GM23338 (cell line): ENCODE results near the gene XPR1. TPM values are rescaled to one million over a fixed set of nuclear protein-coding genes. Genes with fewer than 3 reads are reported as not detected.

ENCODE experiments used
- ATAC-seq: fragments of 200-7000 bp; cut with Tn5 transposase; 3 replicates; pipeline ENCODE4 v1.9.1; 2020
- DNase-seq: peaks from one replicate; pipeline ENCODE4 v3.0.0-alpha.2; 2015; ENCODE audit warnings: low spot score
- H2AFZ ChIP-seq: fragments of 200-600 bp; sonication (generic); 2 replicates; pipeline ENCODE4 v1.8.0; 2016; ENCODE audit warnings: antibody characterized with exemption, mild to moderate bottlenecking, moderate library complexity
- H3F3A ChIP-seq: fragments of 200-600 bp; sonication (generic); replicated peaks from 2 replicates; pipeline ENCODE4 v1.8.0; 2017; ENCODE audit warnings: antibody characterized with exemption, mixed run types, low read depth
- H3K27ac ChIP-seq: fragments of 200-600 bp; sonication (generic); 2 replicates; pipeline ENCODE4 v1.6.1; 2016; ENCODE audit warnings: low read depth
- H3K27me3 ChIP-seq: fragments of 200-600 bp; sonication (generic); 2 replicates; pipeline ENCODE4 v1.8.0; 2016; ENCODE audit warnings: mild to moderate bottlenecking, mixed run types, moderate library complexity; ENCODE audit not compliant: insufficient read depth
- H3K36me3 ChIP-seq: fragments of 200-600 bp; sonication (generic); 2 replicates; pipeline ENCODE4 v1.8.0; 2016; ENCODE audit warnings: mild to moderate bottlenecking; ENCODE audit not compliant: insufficient read depth
- H3K4me1 ChIP-seq: fragments of 200-600 bp; sonication (generic); 2 replicates; pipeline ENCODE4 v1.8.0; 2016; ENCODE audit warnings: mild to moderate bottlenecking, moderate library complexity; ENCODE audit not compliant: insufficient read depth
- H3K4me2 ChIP-seq: fragments of 200-600 bp; sonication (generic); 2 replicates; pipeline ENCODE4 v1.7.1; 2017; ENCODE audit warnings: mixed run types
- H3K4me3 ChIP-seq: fragments of 200-600 bp; sonication (generic); 2 replicates; pipeline ENCODE4 v1.6.1; 2016; ENCODE audit warnings: mixed run types
- H3K79me2 ChIP-seq: fragments of 200-600 bp; sonication (generic); replicated peaks from 2 replicates; pipeline ENCODE4 v1.8.0; 2017; ENCODE audit warnings: mild to moderate bottlenecking; ENCODE audit not compliant: insufficient read depth
- H3K9me2 ChIP-seq: fragments of 200-600 bp; sonication (generic); 2 replicates; pipeline ENCODE4 v1.8.0; 2017; ENCODE audit not compliant: insufficient read depth
- H4K20me1 ChIP-seq: fragments of 200-600 bp; sonication (generic); replicated peaks from 2 replicates; pipeline ENCODE4 v1.8.0; 2017; ENCODE audit warnings: mild to moderate bottlenecking; ENCODE audit not compliant: insufficient read depth
- H3K27ac Mint-ChIP-seq: 2 replicates; pipeline ENCODE4 v1.8.0; 2020; ENCODE audit warnings: inconsistent platforms, mild to moderate bottlenecking, moderate library complexity, mixed read lengths
- H3K27me3 Mint-ChIP-seq: 3 replicates; pipeline ENCODE4 v1.8.0; 2022; ENCODE audit warnings: low read depth, mild to moderate bottlenecking, moderate library complexity, mixed read lengths, inconsistent platforms; ENCODE audit not compliant: insufficient read depth, poor library complexity
- H3K36me3 Mint-ChIP-seq: 3 replicates; pipeline ENCODE4 v1.8.0; 2021; ENCODE audit warnings: low read depth, mild to moderate bottlenecking, inconsistent platforms, moderate library complexity, mixed read lengths
- H3K4me1 Mint-ChIP-seq: 3 replicates; pipeline ENCODE4 v1.8.0; 2020; ENCODE audit warnings: mild to moderate bottlenecking, inconsistent platforms, mixed read lengths
- H3K4me3 Mint-ChIP-seq: 3 replicates; pipeline ENCODE4 v1.8.0; 2021; ENCODE audit warnings: moderate library complexity, mild to moderate bottlenecking, inconsistent platforms, mixed read lengths
- H3K9me3 Mint-ChIP-seq: 3 replicates; pipeline ENCODE4 v1.8.0; 2020; ENCODE audit warnings: moderate library complexity, mild to moderate bottlenecking, inconsistent platforms, mixed read lengths
- CREB1 ChIP-seq: fragments of 250-450 bp; sonication (Bioruptor Pico); IDR thresholded peaks from 2 replicates; pipeline ENCODE4 v1.5.0; 2020; ENCODE audit warnings: low read depth, mild to moderate bottlenecking, moderate library complexity
- EZH2 ChIP-seq: fragments of 200-600 bp; sonication (generic); IDR thresholded peaks from one replicate; pipeline ENCODE4 v1.8.0; 2017; ENCODE audit warnings: antibody characterized with exemption, mild to moderate bottlenecking, low read depth; ENCODE audit not compliant: unreplicated experiment
- EZH2phosphoT487 ChIP-seq: fragments of 200-600 bp; sonication (generic); IDR thresholded peaks from one replicate; pipeline ENCODE4 v1.8.1; 2018; ENCODE audit warnings: antibody characterized with exemption; ENCODE audit not compliant: unreplicated experiment
- NANOG ChIP-seq: IDR thresholded peaks from 2 replicates; pipeline ENCODE4 v1.6.1; 2016; ENCODE audit warnings: antibody characterized with exemption, borderline replicate concordance
- POLR2AphosphoS5 ChIP-seq: IDR thresholded peaks from 2 replicates; pipeline ENCODE4 v1.6.1; 2016; ENCODE audit warnings: antibody characterized with exemption, low read depth
- REST ChIP-seq: IDR thresholded peaks from one replicate; pipeline ENCODE4 v1.6.1; 2018; ENCODE audit warnings: antibody characterized with exemption; ENCODE audit not compliant: unreplicated experiment
- ZNF114 ChIP-seq: fragments of 250-450 bp; sonication (Bioruptor Pico); IDR thresholded peaks from 2 replicates; pipeline ENCODE4 v1.5.0; 2020; ENCODE audit warnings: mild to moderate bottlenecking, moderate library complexity
- polyA plus RNA-seq: library from polyadenylated mRNA; unstranded; fragments of >200 nt; fragmentation: Nextera tagmentation; extraction: Ambion mirVana; gene quantifications from 2 replicates; pipeline ENCODE4 v1.2.1, GENCODE V29; 2016
- total RNA-seq: library from RNA; depleted of rRNA; stranded (reverse); fragments of >200 nt; shearing (Covaris generic); gene quantifications from 2 replicates; pipeline ENCODE4 v1.2.3, GENCODE V29; 2014
- TF ChIP-seq, protein P1 (sequence below): fragments of 250-450 bp; sonication (Bioruptor Pico); IDR thresholded peaks from 2 replicates; pipeline ENCODE4 v1.5.0; 2020; ENCODE audit warnings: mild to moderate bottlenecking, moderate library complexity
- TF ChIP-seq, protein P2 (sequence below): IDR thresholded peaks from 2 replicates; pipeline ENCODE4 v1.6.1; 2016; ENCODE audit warnings: antibody characterized with exemption
- TF ChIP-seq, protein P3 (sequence below), 2 experiments: fragments of 200-600 bp in 1 of 2; sonication (generic) in 1 of 2; conservative IDR thresholded peaks; 2 replicates each; pipeline versions ENCODE4 v1.5.1 to v1.6.1; 2016 to 2017; ENCODE audit warnings: antibody characterized with exemption in 2 of 2, low read depth in 2 of 2, mild to moderate bottlenecking in 2 of 2, moderate library complexity in 1 of 2

XPR1 gene
- total and polyA plus RNA-seq, 2 experiments from 2014 or later = 9.3 to 38.1 TPM

GRCh38 chr1:180923887-180924286 is 292.1 kb downstream of the XPR1 start (continued):
- TF ChIP-seq, protein P1, sequence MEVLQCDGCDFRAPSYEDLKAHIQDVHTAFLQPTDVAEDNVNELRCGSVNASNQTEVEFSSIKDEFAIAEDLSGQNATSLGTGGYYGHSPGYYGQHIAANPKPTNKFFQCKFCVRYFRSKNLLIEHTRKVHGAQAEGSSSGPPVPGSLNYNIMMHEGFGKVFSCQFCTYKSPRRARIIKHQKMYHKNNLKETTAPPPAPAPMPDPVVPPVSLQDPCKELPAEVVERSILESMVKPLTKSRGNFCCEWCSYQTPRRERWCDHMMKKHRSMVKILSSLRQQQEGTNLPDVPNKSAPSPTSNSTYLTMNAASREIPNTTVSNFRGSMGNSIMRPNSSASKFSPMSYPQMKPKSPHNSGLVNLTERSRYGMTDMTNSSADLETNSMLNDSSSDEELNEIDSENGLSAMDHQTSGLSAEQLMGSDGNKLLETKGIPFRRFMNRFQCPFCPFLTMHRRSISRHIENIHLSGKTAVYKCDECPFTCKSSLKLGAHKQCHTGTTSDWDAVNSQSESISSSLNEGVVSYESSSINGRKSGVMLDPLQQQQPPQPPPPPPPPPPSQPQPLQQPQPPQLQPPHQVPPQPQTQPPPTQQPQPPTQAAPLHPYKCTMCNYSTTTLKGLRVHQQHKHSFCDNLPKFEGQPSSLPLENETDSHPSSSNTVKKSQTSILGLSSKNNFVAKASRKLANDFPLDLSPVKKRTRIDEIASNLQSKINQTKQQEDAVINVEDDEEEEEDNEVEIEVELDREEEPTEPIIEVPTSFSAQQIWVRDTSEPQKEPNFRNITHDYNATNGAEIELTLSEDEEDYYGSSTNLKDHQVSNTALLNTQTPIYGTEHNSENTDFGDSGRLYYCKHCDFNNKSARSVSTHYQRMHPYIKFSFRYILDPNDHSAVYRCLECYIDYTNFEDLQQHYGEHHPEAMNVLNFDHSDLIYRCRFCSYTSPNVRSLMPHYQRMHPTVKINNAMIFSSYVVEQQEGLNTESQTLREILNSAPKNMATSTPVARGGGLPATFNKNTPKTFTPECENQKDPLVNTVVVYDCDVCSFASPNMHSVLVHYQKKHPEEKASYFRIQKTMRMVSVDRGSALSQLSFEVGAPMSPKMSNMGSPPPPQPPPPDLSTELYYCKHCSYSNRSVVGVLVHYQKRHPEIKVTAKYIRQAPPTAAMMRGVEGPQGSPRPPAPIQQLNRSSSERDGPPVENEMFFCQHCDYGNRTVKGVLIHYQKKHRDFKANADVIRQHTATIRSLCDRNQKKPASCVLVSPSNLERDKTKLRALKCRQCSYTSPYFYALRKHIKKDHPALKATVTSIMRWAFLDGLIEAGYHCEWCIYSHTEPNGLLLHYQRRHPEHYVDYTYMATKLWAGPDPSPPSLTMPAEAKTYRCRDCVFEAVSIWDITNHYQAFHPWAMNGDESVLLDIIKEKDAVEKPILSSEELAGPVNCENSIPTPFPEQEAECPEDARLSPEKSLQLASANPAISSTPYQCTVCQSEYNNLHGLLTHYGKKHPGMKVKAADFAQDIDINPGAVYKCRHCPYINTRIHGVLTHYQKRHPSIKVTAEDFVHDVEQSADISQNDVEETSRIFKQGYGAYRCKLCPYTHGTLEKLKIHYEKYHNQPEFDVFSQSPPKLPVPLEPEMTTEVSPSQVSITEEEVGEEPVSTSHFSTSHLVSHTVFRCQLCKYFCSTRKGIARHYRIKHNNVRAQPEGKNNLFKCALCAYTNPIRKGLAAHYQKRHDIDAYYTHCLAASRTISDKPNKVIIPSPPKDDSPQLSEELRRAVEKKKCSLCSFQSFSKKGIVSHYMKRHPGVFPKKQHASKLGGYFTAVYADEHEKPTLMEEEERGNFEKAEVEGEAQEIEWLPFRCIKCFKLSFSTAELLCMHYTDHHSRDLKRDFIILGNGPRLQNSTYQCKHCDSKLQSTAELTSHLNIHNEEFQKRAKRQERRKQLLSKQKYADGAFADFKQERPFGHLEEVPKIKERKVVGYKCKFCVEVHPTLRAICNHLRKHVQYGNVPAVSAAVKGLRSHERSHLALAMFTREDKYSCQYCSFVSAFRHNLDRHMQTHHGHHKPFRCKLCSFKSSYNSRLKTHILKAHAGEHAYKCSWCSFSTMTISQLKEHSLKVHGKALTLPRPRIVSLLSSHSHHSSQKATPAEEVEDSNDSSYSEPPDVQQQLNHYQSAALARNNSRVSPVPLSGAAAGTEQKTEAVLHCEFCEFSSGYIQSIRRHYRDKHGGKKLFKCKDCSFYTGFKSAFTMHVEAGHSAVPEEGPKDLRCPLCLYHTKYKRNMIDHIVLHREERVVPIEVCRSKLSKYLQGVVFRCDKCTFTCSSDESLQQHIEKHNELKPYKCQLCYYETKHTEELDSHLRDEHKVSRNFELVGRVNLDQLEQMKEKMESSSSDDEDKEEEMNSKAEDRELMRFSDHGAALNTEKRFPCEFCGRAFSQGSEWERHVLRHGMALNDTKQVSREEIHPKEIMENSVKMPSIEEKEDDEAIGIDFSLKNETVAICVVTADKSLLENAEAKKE (CRISPR knock-in tag) = no peak
- TF ChIP-seq NANOG = no peak

DNA sequence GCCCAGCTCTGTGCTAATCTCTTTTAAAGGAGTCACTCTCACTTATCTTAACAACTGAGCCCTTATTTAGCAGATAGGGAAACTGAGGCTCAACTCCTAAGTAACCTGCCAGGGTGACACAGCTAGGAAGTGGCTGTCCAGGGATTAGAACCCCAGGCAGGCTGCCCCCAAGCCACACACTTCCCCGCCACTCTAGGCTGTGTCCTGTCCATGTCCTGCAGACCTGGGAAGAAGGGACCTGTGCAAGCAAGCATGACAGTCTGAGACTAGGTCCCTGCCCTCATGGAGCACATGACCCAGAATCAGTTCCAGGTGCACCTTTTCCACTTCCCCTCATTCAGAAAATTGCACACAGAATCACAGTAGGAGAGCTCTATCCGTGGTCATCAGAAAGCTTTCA is 293.1 kb downstream of the XPR1 start:
- H3F3A ChIP-seq = no peaks in the 10 kb centered on the region
- H3K9me3 Mint-ChIP-seq = no peaks in the 10 kb centered on the region; the same call in 2 of the 3 replicates
- H4K20me1 ChIP-seq = no peaks in the 10 kb centered on the region
- no peaks in the 10 kb centered on the region for H3K36me3 ChIP-seq
- no peaks in the 10 kb centered on the region for H3K27me3 ChIP-seq
- H3K27ac ChIP-seq = no peak overlapping the region
- H3K4me1 ChIP-seq = peaks cover 45% of the 10 kb centered on the region
- DNase-seq (no peak), ATAC-seq (no peak)
- H3K4me3 ChIP-seq = no peak overlapping the region
- H3K36me3 Mint-ChIP-seq = no peaks in the 10 kb centered on the region
- H3K4me1 Mint-ChIP-seq = peaks cover 73% of the 10 kb centered on the region
- no peak overlapping the region for H3K4me3 Mint-ChIP-seq
- peak overlapping the region; percentile 64; the same call in 1 of the 2 replicates for H3K4me2 ChIP-seq
- no peak overlapping the region for H2AFZ ChIP-seq
- H3K9me2 ChIP-seq = peaks cover 6% of the 10 kb centered on the region; the same call in 1 of the 2 replicates
- no peaks in the 10 kb centered on the region for H3K79me2 ChIP-seq
- no peak overlapping the region for H3K27ac Mint-ChIP-seq
- H3K27me3 Mint-ChIP-seq = peaks cover 9% of the 10 kb centered on the region
- no peak for TF ChIP-seq POLR2AphosphoS5
- TF ChIP-seq, protein P2, sequence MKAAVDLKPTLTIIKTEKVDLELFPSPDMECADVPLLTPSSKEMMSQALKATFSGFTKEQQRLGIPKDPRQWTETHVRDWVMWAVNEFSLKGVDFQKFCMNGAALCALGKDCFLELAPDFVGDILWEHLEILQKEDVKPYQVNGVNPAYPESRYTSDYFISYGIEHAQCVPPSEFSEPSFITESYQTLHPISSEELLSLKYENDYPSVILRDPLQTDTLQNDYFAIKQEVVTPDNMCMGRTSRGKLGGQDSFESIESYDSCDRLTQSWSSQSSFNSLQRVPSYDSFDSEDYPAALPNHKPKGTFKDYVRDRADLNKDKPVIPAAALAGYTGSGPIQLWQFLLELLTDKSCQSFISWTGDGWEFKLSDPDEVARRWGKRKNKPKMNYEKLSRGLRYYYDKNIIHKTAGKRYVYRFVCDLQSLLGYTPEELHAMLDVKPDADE = no peak
- TF ChIP-seq ZNF114 = no peak
- TF ChIP-seq EZH2phosphoT487 = no peak
- TF ChIP-seq, protein P3, sequence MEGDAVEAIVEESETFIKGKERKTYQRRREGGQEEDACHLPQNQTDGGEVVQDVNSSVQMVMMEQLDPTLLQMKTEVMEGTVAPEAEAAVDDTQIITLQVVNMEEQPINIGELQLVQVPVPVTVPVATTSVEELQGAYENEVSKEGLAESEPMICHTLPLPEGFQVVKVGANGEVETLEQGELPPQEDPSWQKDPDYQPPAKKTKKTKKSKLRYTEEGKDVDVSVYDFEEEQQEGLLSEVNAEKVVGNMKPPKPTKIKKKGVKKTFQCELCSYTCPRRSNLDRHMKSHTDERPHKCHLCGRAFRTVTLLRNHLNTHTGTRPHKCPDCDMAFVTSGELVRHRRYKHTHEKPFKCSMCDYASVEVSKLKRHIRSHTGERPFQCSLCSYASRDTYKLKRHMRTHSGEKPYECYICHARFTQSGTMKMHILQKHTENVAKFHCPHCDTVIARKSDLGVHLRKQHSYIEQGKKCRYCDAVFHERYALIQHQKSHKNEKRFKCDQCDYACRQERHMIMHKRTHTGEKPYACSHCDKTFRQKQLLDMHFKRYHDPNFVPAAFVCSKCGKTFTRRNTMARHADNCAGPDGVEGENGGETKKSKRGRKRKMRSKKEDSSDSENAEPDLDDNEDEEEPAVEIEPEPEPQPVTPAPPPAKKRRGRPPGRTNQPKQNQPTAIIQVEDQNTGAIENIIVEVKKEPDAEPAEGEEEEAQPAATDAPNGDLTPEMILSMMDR (conservative IDR thresholded peaks at IDR 0.05; ENCODE audit: low read depth in 2 of 2) = no peak
- no peak for TF ChIP-seq REST
- no peak for TF ChIP-seq EZH2
- no peak for TF ChIP-seq CREB1 (CRISPR knock-in tag)
